A673 (cell line): Measurements from ENCODE around the gene BMP4. TPM values are rescaled to one million over a fixed set of nuclear protein-coding genes. Genes with fewer than 3 reads are reported as not detected.

Source experiments
- BruUV-seq: library from RNA; stranded (reverse); fragments of 400-500 nt; replicated peaks from 2 replicates; lab custom pipeline; 2021; lab: Mats Ljungman, UMichigan
- CTCF ChIA-PET: fragments of 300-600 bp; sonication (Branson Sonifier 250); formaldehyde crosslinking; loops from one replicate; lab custom pipeline; 2022; ENCODE audit warnings: antibody characterized with exemption; lab: Charles Lee
- POLR2A ChIA-PET: fragments of 300-600 bp; sonication (Branson Sonifier 250); formaldehyde crosslinking; loops from one replicate; lab custom pipeline; 2022; ENCODE audit warnings: antibody characterized with exemption; ENCODE audit not compliant: low non-redundant PET; lab: Charles Lee
- DNase-seq: peaks from one replicate; pipeline ENCODE4 v3.0.0-alpha.2; 2015; ENCODE audit warnings: low spot score
- H3K27ac ChIP-seq: fragments of 200-600 bp; sonication (generic); 2 replicates; pipeline ENCODE4 v1.5.1; 2016; ENCODE audit warnings: mixed run types, low read depth, mild to moderate bottlenecking, mixed read lengths, antibody characterized with exemption, low read length; ENCODE audit not compliant: poor library complexity, severe bottlenecking
- H3K27me3 ChIP-seq: fragments of 200-600 bp; sonication (generic); replicated peaks from 2 replicates; pipeline ENCODE4 v1.6.1; 2017; ENCODE audit warnings: mixed run types, low read depth, mild to moderate bottlenecking, mixed read lengths, antibody characterized with exemption, low read length; ENCODE audit not compliant: insufficient read depth, poor library complexity
- H3K36me3 ChIP-seq: fragments of 200-600 bp; sonication (generic); 2 replicates; pipeline ENCODE4 v1.6.1; 2016; ENCODE audit warnings: mixed run types, mild to moderate bottlenecking, mixed read lengths, antibody characterized with exemption, low read length; ENCODE audit not compliant: insufficient read depth, poor library complexity, severe bottlenecking
- H3K4me1 ChIP-seq: fragments of 200-600 bp; sonication (generic); 2 replicates; pipeline ENCODE4 v1.6.1; 2017; ENCODE audit warnings: mixed run types, mild to moderate bottlenecking, mixed read lengths, antibody characterized with exemption, low read length; ENCODE audit not compliant: insufficient read depth, poor library complexity, severe bottlenecking
- H3K4me3 ChIP-seq: fragments of 200-600 bp; sonication (generic); 2 replicates; pipeline ENCODE4 v1.5.1; 2016; ENCODE audit warnings: low read depth, mixed run types, mild to moderate bottlenecking, mixed read lengths, low read length; ENCODE audit not compliant: poor library complexity, severe bottlenecking
- H3K9me3 ChIP-seq: fragments of 200-600 bp; sonication (generic); 2 replicates; pipeline ENCODE4 v1.6.1; 2016; ENCODE audit warnings: mixed run types, low read depth, mild to moderate bottlenecking, mixed read lengths, antibody characterized with exemption, low read length; ENCODE audit not compliant: poor library complexity, severe bottlenecking
- CTCF ChIP-seq: fragments of 300-800, 200-600 bp; sonication (generic); conservative IDR thresholded peaks from 2 replicates; pipeline ENCODE4 v1.5.1; 2017; ENCODE audit warnings: low read depth, mild to moderate bottlenecking, antibody characterized with exemption, low read length, moderate library complexity, mixed read lengths
- EZH2 ChIP-seq: fragments of 200-600 bp; sonication (generic); IDR thresholded peaks from 2 replicates; pipeline ENCODE4 v1.6.1; 2017; ENCODE audit warnings: borderline replicate concordance, low read depth, mild to moderate bottlenecking, mixed read lengths, antibody characterized with exemption, low read length; ENCODE audit not compliant: poor library complexity, severe bottlenecking
- intact Hi-C: fragments of 100-400 bp; cut with micrococcal nuclease; formaldehyde crosslinking; loops from one replicate; pipeline ENCODE4 v1.10.0; 2022; ENCODE audit not compliant: unreplicated experiment
- total RNA-seq: library from RNA; stranded (reverse); gene quantifications from 2 replicates; pipeline ENCODE4 v1.2.3, GENCODE V29; 2021

The BMP4 gene
- total RNA-seq, 1 experiment from 2014 or later: not detected

GRCh38 chr14:53912021-53912420 lies 44.6 kb downstream of the BMP4 start:
- Histone ChIP-seq H3K27me3 (no peaks in the 10 kb centered on the region), H3K4me1 (no peaks in the 10 kb centered on the region), H3K36me3 (no peaks in the 10 kb centered on the region), H3K27ac (no peak overlapping the region), H3K4me3 (no peak overlapping the region), H3K9me3 (no peaks in the 10 kb centered on the region)
- intact Hi-C loops: no loop called here
- ChIA-PET POLR2A (no interaction called here), CTCF (no interaction called here)
- no TSS peak for BruUV-seq
- no peak for DNase-seq
- TF ChIP-seq EZH2: no peak
- no peak for TF ChIP-seq CTCF

GRCh38 chr14:53908416-53908815 lies 48.2 kb downstream of the BMP4 start:
- no peak for DNase-seq
- POLR2A ChIA-PET: no interaction called here
- H3K4me1 ChIP-seq: no peaks in the 10 kb centered on the region
- peaks cover 5% of the 10 kb centered on the region for H3K9me3 ChIP-seq
- BruUV-seq: no TSS peak
- no peak overlapping the region for H3K4me3 ChIP-seq
- CTCF ChIA-PET: no interaction called here
- intact Hi-C loops: no loop called here
- H3K27ac ChIP-seq: no peak overlapping the region
- no peaks in the 10 kb centered on the region for H3K36me3 ChIP-seq
- no peaks in the 10 kb centered on the region for H3K27me3 ChIP-seq
- TF ChIP-seq CTCF (no peak), EZH2 (no peak)

- ChIA-PET CTCF (no interaction called here), POLR2A (no interaction called here)
- BruUV-seq: no TSS peak
- Histone ChIP-seq H3K4me1 (no peaks in the 10 kb centered on the region), H3K36me3 (no peaks in the 10 kb centered on the region), H3K9me3 (peaks cover 5% of the 10 kb centered on the region), H3K4me3 (no peak overlapping the region), H3K27me3 (peaks cover 6% of the 10 kb centered on the region), H3K27ac (no peak overlapping the region)
- no peak for TF ChIP-seq EZH2
- TF ChIP-seq CTCF: no peak
- no peak for DNase-seq
- intact Hi-C loops: no loop called here
These were observed 54.3 kb downstream of the BMP4 start for GRCh38 chr14:53902307-53902706.
